ENCODE data around the gene C2orf69. TPM values are rescaled to one million over a fixed set of nuclear protein-coding genes. Genes with fewer than 3 reads are reported as not detected.

C2orf69 gene
- total and polyA plus RNA-seq, 2 of the 13 experiments (the other 11 are each of a cell fraction or from before 2014, with no cell fraction given) = 4.8 to 19.3 TPM

DNA sequence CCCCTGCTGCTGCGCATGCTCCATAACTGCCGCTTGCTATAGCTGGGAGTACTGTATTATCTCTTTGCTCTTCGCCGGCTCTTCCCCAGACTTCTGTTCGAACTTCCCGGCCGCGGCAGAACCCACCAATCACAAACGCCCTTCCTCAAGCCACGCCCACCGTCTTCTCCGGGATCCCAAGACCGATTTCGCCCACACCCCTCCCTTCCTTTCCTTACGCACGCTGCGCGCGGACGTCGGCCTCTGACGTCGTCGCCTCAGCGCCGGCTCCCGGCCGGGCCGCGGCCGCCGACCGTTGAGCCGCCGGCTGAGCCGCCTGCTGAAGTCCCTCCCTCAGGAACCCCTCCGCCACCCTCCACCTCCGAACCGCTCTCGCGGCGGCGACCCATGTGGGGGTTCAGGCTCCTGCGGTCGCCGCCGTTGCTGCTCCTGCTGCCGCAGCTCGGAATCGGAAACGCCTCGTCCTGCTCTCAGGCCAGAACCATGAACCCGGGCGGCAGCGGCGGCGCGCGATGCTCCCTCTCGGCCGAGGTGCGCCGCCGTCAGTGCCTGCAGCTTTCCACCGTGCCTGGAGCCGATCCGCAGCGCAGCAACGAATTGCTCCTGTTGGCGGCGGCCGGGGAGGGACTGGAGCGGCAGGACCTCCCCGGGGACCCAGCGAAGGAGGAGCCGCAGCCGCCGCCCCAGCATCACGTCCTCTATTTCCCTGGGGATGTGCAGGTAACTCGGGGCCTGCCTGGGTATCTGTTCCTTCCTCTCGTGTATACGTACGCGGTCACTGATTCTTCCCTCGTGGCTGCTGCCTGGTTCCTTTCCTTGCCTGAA is at the start of gene C2orf69 (continued):
- TF ChIP-seq, protein P1, sequence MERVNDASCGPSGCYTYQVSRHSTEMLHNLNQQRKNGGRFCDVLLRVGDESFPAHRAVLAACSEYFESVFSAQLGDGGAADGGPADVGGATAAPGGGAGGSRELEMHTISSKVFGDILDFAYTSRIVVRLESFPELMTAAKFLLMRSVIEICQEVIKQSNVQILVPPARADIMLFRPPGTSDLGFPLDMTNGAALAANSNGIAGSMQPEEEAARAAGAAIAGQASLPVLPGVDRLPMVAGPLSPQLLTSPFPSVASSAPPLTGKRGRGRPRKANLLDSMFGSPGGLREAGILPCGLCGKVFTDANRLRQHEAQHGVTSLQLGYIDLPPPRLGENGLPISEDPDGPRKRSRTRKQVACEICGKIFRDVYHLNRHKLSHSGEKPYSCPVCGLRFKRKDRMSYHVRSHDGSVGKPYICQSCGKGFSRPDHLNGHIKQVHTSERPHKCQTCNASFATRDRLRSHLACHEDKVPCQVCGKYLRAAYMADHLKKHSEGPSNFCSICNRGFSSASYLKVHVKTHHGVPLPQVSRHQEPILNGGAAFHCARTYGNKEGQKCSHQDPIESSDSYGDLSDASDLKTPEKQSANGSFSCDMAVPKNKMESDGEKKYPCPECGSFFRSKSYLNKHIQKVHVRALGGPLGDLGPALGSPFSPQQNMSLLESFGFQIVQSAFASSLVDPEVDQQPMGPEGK (CRISPR knock-in tag; IDR thresholded peaks at IDR 0.05) = peak; percentile 37; the same call in 1 of the 2 replicates
- no peak for TF ChIP-seq ZNF136 (CRISPR knock-in tag; IDR thresholded peaks at IDR 0.05; ENCODE audit: low read depth)
- peak; percentile 65; the same call in 1 of the 2 replicates for TF ChIP-seq HIVEP1 (CRISPR knock-in tag; IDR thresholded peaks at IDR 0.05)
- TF ChIP-seq IRX3 (CRISPR knock-in tag; IDR thresholded peaks at IDR 0.05; ENCODE audit: borderline replicate concordance, low read depth) = peak; percentile 98
- TF ChIP-seq, protein P2, sequence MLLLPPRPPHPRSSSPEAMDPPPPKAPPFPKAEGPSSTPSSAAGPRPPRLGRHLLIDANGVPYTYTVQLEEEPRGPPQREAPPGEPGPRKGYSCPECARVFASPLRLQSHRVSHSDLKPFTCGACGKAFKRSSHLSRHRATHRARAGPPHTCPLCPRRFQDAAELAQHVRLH (CRISPR knock-in tag; IDR thresholded peaks at IDR 0.05; ENCODE audit: borderline replicate concordance, low read depth) = no peak; the same call in 1 of the 2 replicates
- TF ChIP-seq FOSL2 (CRISPR knock-in tag; IDR thresholded peaks at IDR 0.05) = peak; percentile 3; the same call in 1 of the 2 replicates
- TF ChIP-seq ZNF660 (CRISPR knock-in tag; IDR thresholded peaks at IDR 0.05; ENCODE audit: borderline replicate concordance, low read depth) = no peak
- TF ChIP-seq SALL2 (CRISPR knock-in tag; IDR thresholded peaks at IDR 0.05) = peak; percentile 81
- TF ChIP-seq, protein P3, sequence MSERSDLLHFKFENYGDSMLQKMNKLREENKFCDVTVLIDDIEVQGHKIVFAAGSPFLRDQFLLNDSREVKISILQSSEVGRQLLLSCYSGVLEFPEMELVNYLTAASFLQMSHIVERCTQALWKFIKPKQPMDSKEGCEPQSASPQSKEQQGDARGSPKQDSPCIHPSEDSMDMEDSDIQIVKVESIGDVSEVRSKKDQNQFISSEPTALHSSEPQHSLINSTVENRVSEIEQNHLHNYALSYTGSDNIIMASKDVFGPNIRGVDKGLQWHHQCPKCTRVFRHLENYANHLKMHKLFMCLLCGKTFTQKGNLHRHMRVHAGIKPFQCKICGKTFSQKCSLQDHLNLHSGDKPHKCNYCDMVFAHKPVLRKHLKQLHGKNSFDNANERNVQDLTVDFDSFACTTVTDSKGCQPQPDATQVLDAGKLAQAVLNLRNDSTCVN (CRISPR knock-in tag; IDR thresholded peaks at IDR 0.05; ENCODE audit: borderline replicate concordance) = peak; percentile 81
- TF ChIP-seq, protein P4, sequence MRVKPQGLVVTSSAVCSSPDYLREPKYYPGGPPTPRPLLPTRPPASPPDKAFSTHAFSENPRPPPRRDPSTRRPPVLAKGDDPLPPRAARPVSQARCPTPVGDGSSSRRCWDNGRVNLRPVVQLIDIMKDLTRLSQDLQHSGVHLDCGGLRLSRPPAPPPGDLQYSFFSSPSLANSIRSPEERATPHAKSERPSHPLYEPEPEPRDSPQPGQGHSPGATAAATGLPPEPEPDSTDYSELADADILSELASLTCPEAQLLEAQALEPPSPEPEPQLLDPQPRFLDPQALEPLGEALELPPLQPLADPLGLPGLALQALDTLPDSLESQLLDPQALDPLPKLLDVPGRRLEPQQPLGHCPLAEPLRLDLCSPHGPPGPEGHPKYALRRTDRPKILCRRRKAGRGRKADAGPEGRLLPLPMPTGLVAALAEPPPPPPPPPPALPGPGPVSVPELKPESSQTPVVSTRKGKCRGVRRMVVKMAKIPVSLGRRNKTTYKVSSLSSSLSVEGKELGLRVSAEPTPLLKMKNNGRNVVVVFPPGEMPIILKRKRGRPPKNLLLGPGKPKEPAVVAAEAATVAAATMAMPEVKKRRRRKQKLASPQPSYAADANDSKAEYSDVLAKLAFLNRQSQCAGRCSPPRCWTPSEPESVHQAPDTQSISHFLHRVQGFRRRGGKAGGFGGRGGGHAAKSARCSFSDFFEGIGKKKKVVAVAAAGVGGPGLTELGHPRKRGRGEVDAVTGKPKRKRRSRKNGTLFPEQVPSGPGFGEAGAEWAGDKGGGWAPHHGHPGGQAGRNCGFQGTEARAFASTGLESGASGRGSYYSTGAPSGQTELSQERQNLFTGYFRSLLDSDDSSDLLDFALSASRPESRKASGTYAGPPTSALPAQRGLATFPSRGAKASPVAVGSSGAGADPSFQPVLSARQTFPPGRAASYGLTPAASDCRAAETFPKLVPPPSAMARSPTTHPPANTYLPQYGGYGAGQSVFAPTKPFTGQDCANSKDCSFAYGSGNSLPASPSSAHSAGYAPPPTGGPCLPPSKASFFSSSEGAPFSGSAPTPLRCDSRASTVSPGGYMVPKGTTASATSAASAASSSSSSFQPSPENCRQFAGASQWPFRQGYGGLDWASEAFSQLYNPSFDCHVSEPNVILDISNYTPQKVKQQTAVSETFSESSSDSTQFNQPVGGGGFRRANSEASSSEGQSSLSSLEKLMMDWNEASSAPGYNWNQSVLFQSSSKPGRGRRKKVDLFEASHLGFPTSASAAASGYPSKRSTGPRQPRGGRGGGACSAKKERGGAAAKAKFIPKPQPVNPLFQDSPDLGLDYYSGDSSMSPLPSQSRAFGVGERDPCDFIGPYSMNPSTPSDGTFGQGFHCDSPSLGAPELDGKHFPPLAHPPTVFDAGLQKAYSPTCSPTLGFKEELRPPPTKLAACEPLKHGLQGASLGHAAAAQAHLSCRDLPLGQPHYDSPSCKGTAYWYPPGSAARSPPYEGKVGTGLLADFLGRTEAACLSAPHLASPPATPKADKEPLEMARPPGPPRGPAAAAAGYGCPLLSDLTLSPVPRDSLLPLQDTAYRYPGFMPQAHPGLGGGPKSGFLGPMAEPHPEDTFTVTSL (CRISPR knock-in tag; IDR thresholded peaks at IDR 0.05; ENCODE audit: borderline replicate concordance) = no peak
- TF ChIP-seq NFYC (CRISPR knock-in tag; IDR thresholded peaks at IDR 0.05) = peak; percentile 90
- no peak for TF ChIP-seq ZNF251 (CRISPR knock-in tag; IDR thresholded peaks at IDR 0.05)
- peak; percentile 74; the same call in 1 of the 2 replicates for TF ChIP-seq RXRA (CRISPR knock-in tag; IDR thresholded peaks at IDR 0.05)
- TF ChIP-seq RBM22 (optimal IDR thresholded peaks at IDR 0.05; ENCODE audit: low read length) = no peak
- TF ChIP-seq REL (CRISPR knock-in tag; conservative IDR thresholded peaks at IDR 0.05) = peak; percentile 71; the same call in 1 of the 2 replicates
- peak; percentile 99 for TF ChIP-seq ZMYM4 (CRISPR knock-in tag; IDR thresholded peaks at IDR 0.05)
- peak; percentile 27; the same call in 1 of the 2 replicates for TF ChIP-seq RFX5 (IDR thresholded peaks at IDR 0.05; ENCODE audit: low read depth, low read length)
- peak; percentile 49; the same call in 1 of the 2 replicates for TF ChIP-seq ZNF124 (CRISPR knock-in tag; IDR thresholded peaks at IDR 0.05)
- TF ChIP-seq ZNF777 (CRISPR knock-in tag; IDR thresholded peaks at IDR 0.05) = peak; percentile 77
- TF ChIP-seq ZSCAN12 (CRISPR knock-in tag; IDR thresholded peaks at IDR 0.05) = no peak
- TF ChIP-seq SMYD3 (CRISPR knock-in tag; IDR thresholded peaks at IDR 0.05) = peak; percentile 94

Measured in HepG2 (cell line).